ENCODE results near the gene ZNF488. TPM values are rescaled to one million over a fixed set of nuclear protein-coding genes. Genes with fewer than 3 reads are reported as not detected.

ZNF488 gene
- polyA plus RNA-seq, 1 of the 3 experiments (the other 2 are of a cell fraction): 0.59 TPM

- no peak overlapping the region for H3K4me3 ChIP-seq (ENCODE audit: low read depth in 2 of 2, low read length in 1 of 2)
- TF ChIP-seq USF1 (IDR thresholded peaks at IDR 0.05; ENCODE audit: borderline replicate concordance, low read depth): no peak
- TF ChIP-seq POLR2AphosphoS5 (IDR thresholded peaks at IDR 0.05; ENCODE audit: low read depth, low read length): no peak
- TF ChIP-seq GABPA (IDR thresholded peaks at IDR 0.05; ENCODE audit: low read depth): no peak
- no peak for TF ChIP-seq NFIC (IDR thresholded peaks at IDR 0.05; ENCODE audit: borderline replicate concordance)
- TF ChIP-seq FOXJ3 (CRISPR knock-in tag; IDR thresholded peaks at IDR 0.05): no peak
- TF ChIP-seq SMC3 (IDR thresholded peaks at IDR 0.05; ENCODE audit: low read depth, low read length): no peak
- TF ChIP-seq USF2 (IDR thresholded peaks at IDR 0.05; ENCODE audit: borderline replicate concordance, low read depth, low read length): no peak
- no peak for TF ChIP-seq ELF1 (IDR thresholded peaks at IDR 0.05)
- no peak for TF ChIP-seq FOXM1 (IDR thresholded peaks at IDR 0.05; ENCODE audit: low read depth)
- no peak overlapping the region for H3K27ac ChIP-seq (ENCODE audit: low read depth in 2 of 2, low read length in 1 of 2)
- H3K9me3 ChIP-seq: no peaks in the 10 kb centered on the region
- WGBS (ENCODE audit: low lambda C conversion rate): 86% methylated on average over 8 of the region's 8 CpGs
- peaks cover under 1% of the 10 kb centered on the region for H3F3A ChIP-seq (replicated peaks; ENCODE audit: insufficient read depth)
- CTCF ChIA-PET: interaction anchor here (0.8 to 1.7 kb wide), 5 partner anchors 8 to 342 kb away, joined by 3 to 7 read pairs (median 3); no protein-coding TSS in a partner anchor
- H3K9ac ChIP-seq: no peak overlapping the region
- H3K4me1 ChIP-seq (ENCODE audit: control insufficient read depth in 1 of 2, insufficient read depth in 2 of 2, low read depth in 1 of 2, low read length in 1 of 2): no peaks in the 10 kb centered on the region
- no peak overlapping the region for H2AFZ ChIP-seq (ENCODE audit: low read depth)
- no peaks in the 10 kb centered on the region for H3K9me2 ChIP-seq
- no peak for DNase-seq
- H4K20me1 ChIP-seq (ENCODE audit: insufficient read depth): no peaks in the 10 kb centered on the region
- H3K79me2 ChIP-seq (ENCODE audit: insufficient read depth): no peaks in the 10 kb centered on the region
- no peaks in the 10 kb centered on the region for H3K36me3 ChIP-seq (replicated peaks in 1 of 2; ENCODE audit: control insufficient read depth in 1 of 2, insufficient read depth in 2 of 2, low read length in 1 of 2)
- H3K4me2 ChIP-seq: no peak overlapping the region
- POLR2A ChIA-PET: no interaction called here
- no peaks in the 10 kb centered on the region for H3K27me3 ChIP-seq (ENCODE audit: insufficient read depth)
Measured at GRCh38 chr10:47366731-47367460, 17.2 kb downstream of the ZNF488 start.

- Histone ChIP-seq H3K4me2 (no peak overlapping the region), H2AFZ (ENCODE audit: low read depth) (no peak overlapping the region), H3K27me3 (ENCODE audit: insufficient read depth) (no peaks in the 10 kb centered on the region), H3K9ac (no peak overlapping the region), H3K4me1 (ENCODE audit: control insufficient read depth in 1 of 2, insufficient read depth in 2 of 2, low read depth in 1 of 2, low read length in 1 of 2) (peaks cover 0 to 2% of the 10 kb centered on the region in 2 experiments; a peak in 1 of 4 replicates), H3K27ac (ENCODE audit: low read depth in 2 of 2, low read length in 1 of 2) (no peak overlapping the region), H3K79me2 (ENCODE audit: insufficient read depth) (no peaks in the 10 kb centered on the region), H3K36me3 (replicated peaks in 1 of 2; ENCODE audit: control insufficient read depth in 1 of 2, insufficient read depth in 2 of 2, low read length in 1 of 2) (no peaks in the 10 kb centered on the region), H3K4me3 (ENCODE audit: low read depth in 2 of 2, low read length in 1 of 2) (no peak overlapping the region), H4K20me1 (ENCODE audit: insufficient read depth) (no peaks in the 10 kb centered on the region), H3F3A (replicated peaks; ENCODE audit: insufficient read depth) (peaks cover 3% of the 10 kb centered on the region), H3K9me3 (no peaks in the 10 kb centered on the region), H3K9me2 (no peaks in the 10 kb centered on the region)
- TF ChIP-seq TCF12 (IDR thresholded peaks at IDR 0.05): no peak
- no peak for TF ChIP-seq POLR2AphosphoS5 (IDR thresholded peaks at IDR 0.05; ENCODE audit: low read depth, low read length)
- no peak for TF ChIP-seq TEAD4 (IDR thresholded peaks at IDR 0.05; ENCODE audit: borderline replicate concordance, insufficient read depth)
- no peak for TF ChIP-seq JUND (IDR thresholded peaks at IDR 0.05)
- 78% methylated on average over 5 of the region's 5 CpGs for WGBS (ENCODE audit: low lambda C conversion rate)
- no peak for DNase-seq
- CTCF ChIA-PET: interaction anchor here (1.2 to 1.6 kb wide), 2 partner anchors 25 to 53 kb away, joined by 4 to 5 read pairs; no protein-coding TSS in a partner anchor
- POLR2A ChIA-PET: no interaction called here
Measured at GRCh38 chr10:47366181-47366631, 17.9 kb downstream of the ZNF488 start.
